Measurements from ENCODE around the gene HLA-C.
"Not testable (repeated sequence)": the region's sequence is repeated elsewhere in the genome, so short reads cannot be mapped to it uniquely, and the experiment has no call there.

The HLA-C gene

GRCh38 chr6:31271641-31272357, at the start of gene HLA-C:
HLA-C (minus strand) TSS chr6:31272092; CDS start chr6:31272071, 21 bp downstream.
- peak; percentile 64 to 86 (median 72) for DNase-seq (ENCODE audit: low read depth in 4 of 4, low spot score in 1 of 4)

GRCh38 chr6:31321005-31321707, 49.3 kb upstream of the HLA-C start:
- DNase-seq (ENCODE audit: low read depth in 4 of 4, low spot score in 1 of 4): no peak

GRCh38 chr6:31317036-31317435, 45.1 kb upstream of the HLA-C start:
- no peak for DNase-seq (ENCODE audit: low read depth in 4 of 4, low spot score in 1 of 4)

- DNase-seq (ENCODE audit: low read depth in 4 of 4, low spot score in 1 of 4): no peak
Observed at GRCh38 chr6:31309641-31310040, 37.7 kb upstream of the HLA-C start.

GRCh38 chr6:31308845-31309175, 36.9 kb upstream of the HLA-C start:
- DNase-seq (ENCODE audit: low read depth in 4 of 4, low spot score in 1 of 4): no peak

GRCh38 chr6:31308050-31308844, 36.4 kb upstream of the HLA-C start:
- peak in 3 of 4 experiments; percentile 19 to 45 (median 44) for DNase-seq (ENCODE audit: low read depth in 4 of 4, low spot score in 1 of 4)

- DNase-seq (ENCODE audit: low read depth in 4 of 4, low spot score in 1 of 4): no peak
Observed at GRCh38 chr6:31307669-31308049, 35.8 kb upstream of the HLA-C start.

- DNase-seq (ENCODE audit: low read depth in 4 of 4, low spot score in 1 of 4): no peak
Observed at GRCh38 chr6:31305703-31306219, 33.9 kb upstream of the HLA-C start.

- DNase-seq (ENCODE audit: low read depth in 4 of 4, low spot score in 1 of 4): no peak
Observed at GRCh38 chr6:31304683-31305082, 32.8 kb upstream of the HLA-C start.

GRCh38 chr6:31300797-31301196, 28.9 kb upstream of the HLA-C start:
- DNase-seq (ENCODE audit: low read depth in 4 of 4, low spot score in 1 of 4): no peak

- DNase-seq (ENCODE audit: low read depth in 4 of 4, low spot score in 1 of 4): no peak
Observed at GRCh38 chr6:31299947-31300346, 28.1 kb upstream of the HLA-C start.

GRCh38 chr6:31299511-31299910, 27.6 kb upstream of the HLA-C start:
- DNase-seq (ENCODE audit: low read depth in 4 of 4, low spot score in 1 of 4): no peak

GRCh38 chr6:31294056-31294455, 22.2 kb upstream of the HLA-C start:
- DNase-seq (ENCODE audit: low read depth in 4 of 4, low spot score in 1 of 4): no peak

- DNase-seq (ENCODE audit: low read depth in 4 of 4, low spot score in 1 of 4): no peak
Observed at GRCh38 chr6:31293343-31293742, 21.5 kb upstream of the HLA-C start.

GRCh38 chr6:31289788-31290187, 17.9 kb upstream of the HLA-C start:
- no peak for DNase-seq (ENCODE audit: low read depth in 4 of 4, low spot score in 1 of 4)

- DNase-seq (ENCODE audit: low read depth in 4 of 4, low spot score in 1 of 4): no peak
Observed at GRCh38 chr6:31287619-31288018, 15.7 kb upstream of the HLA-C start.

- DNase-seq (ENCODE audit: low read depth in 4 of 4, low spot score in 1 of 4): no peak
Observed at GRCh38 chr6:31285982-31286381, 14.1 kb upstream of the HLA-C start.

GRCh38 chr6:31285486-31285885, 13.6 kb upstream of the HLA-C start:
- no peak for DNase-seq (ENCODE audit: low read depth in 4 of 4, low spot score in 1 of 4)

- not testable (repeated sequence) for DNase-seq (ENCODE audit: low read depth in 4 of 4, low spot score in 1 of 4)
Observed at GRCh38 chr6:31279647-31280046, 7.8 kb upstream of the HLA-C start.

- no peak for DNase-seq (ENCODE audit: low read depth in 4 of 4, low spot score in 1 of 4)
Observed at GRCh38 chr6:31272836-31273626, 1.1 kb upstream of the HLA-C start.

- no peak for DNase-seq (ENCODE audit: low read depth in 4 of 4, low spot score in 1 of 4)
Observed at GRCh38 chr6:31272436-31272835, 544 bp upstream of the HLA-C start.

All from stimulated activated CD4-positive, alpha-beta T cell treated with anti-CD3 and anti-CD28 coated beads, Interleukin-1b, Interleukin-23, amount 100 ng/mL, for 24 hours (primary cell).